ENCODE measurements around the gene FTSJ3.
A peak's percentile ranks its signal among the peaks of the same experiment; 100 is the strongest.
"Not testable (repeated sequence)": the region's sequence is repeated elsewhere in the genome, so short reads cannot be mapped to it uniquely, and the experiment has no call there.

FTSJ3 gene, protein sequence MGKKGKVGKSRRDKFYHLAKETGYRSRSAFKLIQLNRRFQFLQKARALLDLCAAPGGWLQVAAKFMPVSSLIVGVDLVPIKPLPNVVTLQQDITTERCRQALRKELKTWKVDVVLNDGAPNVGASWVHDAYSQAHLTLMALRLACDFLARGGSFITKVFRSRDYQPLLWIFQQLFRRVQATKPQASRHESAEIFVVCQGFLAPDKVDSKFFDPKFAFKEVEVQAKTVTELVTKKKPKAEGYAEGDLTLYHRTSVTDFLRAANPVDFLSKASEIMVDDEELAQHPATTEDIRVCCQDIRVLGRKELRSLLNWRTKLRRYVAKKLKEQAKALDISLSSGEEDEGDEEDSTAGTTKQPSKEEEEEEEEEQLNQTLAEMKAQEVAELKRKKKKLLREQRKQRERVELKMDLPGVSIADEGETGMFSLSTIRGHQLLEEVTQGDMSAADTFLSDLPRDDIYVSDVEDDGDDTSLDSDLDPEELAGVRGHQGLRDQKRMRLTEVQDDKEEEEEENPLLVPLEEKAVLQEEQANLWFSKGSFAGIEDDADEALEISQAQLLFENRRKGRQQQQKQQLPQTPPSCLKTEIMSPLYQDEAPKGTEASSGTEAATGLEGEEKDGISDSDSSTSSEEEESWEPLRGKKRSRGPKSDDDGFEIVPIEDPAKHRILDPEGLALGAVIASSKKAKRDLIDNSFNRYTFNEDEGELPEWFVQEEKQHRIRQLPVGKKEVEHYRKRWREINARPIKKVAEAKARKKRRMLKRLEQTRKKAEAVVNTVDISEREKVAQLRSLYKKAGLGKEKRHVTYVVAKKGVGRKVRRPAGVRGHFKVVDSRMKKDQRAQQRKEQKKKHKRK

DNA sequence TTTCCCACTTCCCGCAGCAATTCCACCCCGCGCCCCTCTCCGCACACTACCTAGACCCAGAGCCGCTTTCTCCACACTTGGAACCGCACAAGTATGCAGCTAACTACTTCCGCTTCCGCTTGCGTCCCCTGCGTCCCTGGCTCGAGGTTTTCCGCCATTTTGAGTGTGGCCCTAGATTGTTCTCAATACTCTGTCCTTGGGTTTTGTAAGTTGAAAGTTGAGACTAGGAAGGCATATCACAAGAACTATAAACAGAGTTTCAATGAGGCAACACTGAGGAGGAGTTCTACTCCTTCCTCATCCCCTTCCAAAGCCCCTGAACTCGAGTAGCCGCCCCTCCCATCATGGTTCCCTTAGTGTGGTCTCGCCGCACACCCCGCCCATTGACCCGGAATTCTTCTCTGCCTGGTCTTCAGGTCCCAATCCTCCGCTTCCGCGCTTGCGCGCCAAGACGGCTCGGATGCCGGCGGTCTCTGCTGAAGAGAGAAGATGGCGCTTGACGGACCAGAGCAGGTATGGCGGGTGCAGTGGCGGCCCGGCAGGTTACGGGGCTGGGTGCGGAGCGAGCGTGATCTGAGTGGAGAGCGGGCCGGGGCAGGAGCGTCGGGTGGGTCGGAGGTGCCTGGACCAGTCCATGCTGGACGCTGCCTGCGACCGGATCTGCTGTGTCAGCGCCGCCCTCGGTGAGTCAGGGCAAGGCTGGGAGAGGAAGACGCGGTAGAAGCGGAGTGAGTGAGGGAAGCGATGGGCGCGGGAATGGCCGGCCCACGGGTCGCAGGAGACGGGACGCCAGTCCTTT is at the start of gene FTSJ3, which contains the start of gene PSMC5:
Gene FTSJ3 (minus strand): TSS at position 662 of the 799 bp plus-strand sequence. CDS start 761 bp downstream, outside the sequence.
Gene PSMC5 (plus strand): TSS at position 430 of the 799 bp plus-strand sequence. CDS start 60 bp downstream, at position 490.
- H3K9ac ChIP-seq (ENCODE audit: low read depth, low read length) = peak within 1 kb of the TSS; percentile 97
- H3K9me3 ChIP-seq (ENCODE audit: control insufficient read depth, insufficient read depth, low read length) = no peaks in the 10 kb centered on the region
- H3K4me1 ChIP-seq (ENCODE audit: control insufficient read depth, insufficient read depth, low read length) = peaks cover 12% of the 10 kb centered on the region
- H3K27me3 ChIP-seq (ENCODE audit: control insufficient read depth, insufficient read depth, low read length) = no peaks in the 10 kb centered on the region
- peak within 1 kb of the TSS; percentile 98 for H3K4me3 ChIP-seq (ENCODE audit: low read depth, low read length)
- H3K27ac ChIP-seq (ENCODE audit: low read depth, low read length) = peak within 1 kb of the TSS; percentile 95
- peaks cover 78% of the 10 kb centered on the region for H3K36me3 ChIP-seq (ENCODE audit: control insufficient read depth, insufficient read depth, low read length)

DNA sequence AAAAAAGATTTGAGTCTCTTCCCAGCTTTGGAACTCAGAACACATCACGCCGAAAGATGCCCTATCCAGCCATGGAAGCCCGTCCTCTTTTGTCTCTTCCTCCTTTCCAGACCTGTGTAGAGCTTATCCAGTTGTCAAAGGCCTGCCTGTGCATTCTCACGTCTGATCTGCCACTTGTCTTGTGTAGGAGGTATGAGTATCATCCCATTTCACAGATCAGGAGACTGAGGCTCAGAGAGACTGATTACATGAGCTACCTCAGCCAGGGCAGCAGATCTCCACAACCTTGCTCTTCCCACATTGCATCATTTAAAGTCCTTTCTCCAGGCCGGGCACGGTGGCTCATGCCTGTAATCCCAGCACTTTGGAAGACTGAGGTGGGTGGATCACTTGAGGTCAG is 47.2 kb upstream of the FTSJ3 start:
- not testable (repeated sequence) for H3K36me3 ChIP-seq (ENCODE audit: control insufficient read depth, insufficient read depth, low read length); H3K4me1 ChIP-seq (ENCODE audit: control insufficient read depth, insufficient read depth, low read length); H3K4me3 ChIP-seq (ENCODE audit: low read depth, low read length); H3K27ac ChIP-seq (ENCODE audit: low read depth, low read length); H3K27me3 ChIP-seq (ENCODE audit: control insufficient read depth, insufficient read depth, low read length); H3K9me3 ChIP-seq (ENCODE audit: control insufficient read depth, insufficient read depth, low read length); H3K9ac ChIP-seq (ENCODE audit: low read depth, low read length)

DNA sequence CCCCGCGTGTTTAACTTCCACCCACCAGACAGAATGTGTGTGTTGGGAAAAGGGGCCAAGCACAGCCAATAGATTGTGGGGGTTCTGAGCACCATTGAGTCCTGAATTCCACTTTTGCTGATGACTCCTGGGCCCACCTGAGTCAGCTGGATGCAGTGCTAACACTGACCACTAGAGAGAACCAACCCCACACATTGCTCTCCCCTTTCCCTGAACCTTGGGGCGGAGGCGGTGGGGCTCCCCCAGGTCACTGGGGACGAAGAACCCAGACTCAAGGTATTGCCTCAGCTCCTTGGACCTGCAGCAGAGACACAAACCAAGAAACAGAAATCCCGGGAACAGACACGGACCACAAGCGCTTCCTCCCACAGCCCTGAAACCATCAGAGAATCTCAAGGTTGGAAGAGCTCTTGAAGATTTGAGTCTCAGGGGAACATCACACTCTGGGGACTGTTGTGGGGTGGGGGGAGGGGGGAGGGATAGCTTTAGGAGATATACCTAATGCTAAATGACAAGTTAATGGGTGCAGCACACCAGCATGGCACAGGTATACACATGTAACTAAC is 46.7 kb upstream of the FTSJ3 start:
- H3K36me3 ChIP-seq (ENCODE audit: control insufficient read depth, insufficient read depth, low read length); H3K4me1 ChIP-seq (ENCODE audit: control insufficient read depth, insufficient read depth, low read length); H3K27ac ChIP-seq (ENCODE audit: low read depth, low read length); H3K27me3 ChIP-seq (ENCODE audit: control insufficient read depth, insufficient read depth, low read length); H3K4me3 ChIP-seq (ENCODE audit: low read depth, low read length); H3K9ac ChIP-seq (ENCODE audit: low read depth, low read length); H3K9me3 ChIP-seq (ENCODE audit: control insufficient read depth, insufficient read depth, low read length): not testable (repeated sequence)

DNA sequence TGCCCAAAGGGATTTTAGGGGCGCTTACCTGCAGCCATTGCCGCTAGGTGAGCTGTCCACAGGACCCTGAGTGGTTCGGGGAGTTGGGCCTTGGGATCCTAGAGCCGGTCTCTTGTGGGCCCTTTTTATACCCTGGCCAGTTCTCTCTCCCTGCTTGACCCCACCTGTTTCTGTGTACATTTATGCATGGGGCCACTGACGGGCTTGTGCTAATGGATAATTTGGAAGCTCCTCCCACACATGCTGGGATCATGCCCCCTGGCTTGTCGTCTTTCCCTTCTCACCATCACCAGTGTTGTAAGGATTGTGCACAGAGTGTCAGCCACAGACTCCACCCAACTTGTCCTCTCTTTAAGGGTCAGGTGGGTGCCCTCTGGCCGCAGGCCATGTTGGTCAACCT is 46.1 kb upstream of the FTSJ3 start, which contains the start of gene CSH2:
Gene CSH2 (minus strand): TSS at position 101 of the 400 bp plus-strand sequence. CDS start 63 bp downstream, at position 38.
- not testable (repeated sequence) for H3K27ac ChIP-seq (ENCODE audit: low read depth, low read length); H3K36me3 ChIP-seq (ENCODE audit: control insufficient read depth, insufficient read depth, low read length); H3K27me3 ChIP-seq (ENCODE audit: control insufficient read depth, insufficient read depth, low read length); H3K4me3 ChIP-seq (ENCODE audit: low read depth, low read length); H3K9ac ChIP-seq (ENCODE audit: low read depth, low read length); H3K9me3 ChIP-seq (ENCODE audit: control insufficient read depth, insufficient read depth, low read length); H3K4me1 ChIP-seq (ENCODE audit: control insufficient read depth, insufficient read depth, low read length)

DNA sequence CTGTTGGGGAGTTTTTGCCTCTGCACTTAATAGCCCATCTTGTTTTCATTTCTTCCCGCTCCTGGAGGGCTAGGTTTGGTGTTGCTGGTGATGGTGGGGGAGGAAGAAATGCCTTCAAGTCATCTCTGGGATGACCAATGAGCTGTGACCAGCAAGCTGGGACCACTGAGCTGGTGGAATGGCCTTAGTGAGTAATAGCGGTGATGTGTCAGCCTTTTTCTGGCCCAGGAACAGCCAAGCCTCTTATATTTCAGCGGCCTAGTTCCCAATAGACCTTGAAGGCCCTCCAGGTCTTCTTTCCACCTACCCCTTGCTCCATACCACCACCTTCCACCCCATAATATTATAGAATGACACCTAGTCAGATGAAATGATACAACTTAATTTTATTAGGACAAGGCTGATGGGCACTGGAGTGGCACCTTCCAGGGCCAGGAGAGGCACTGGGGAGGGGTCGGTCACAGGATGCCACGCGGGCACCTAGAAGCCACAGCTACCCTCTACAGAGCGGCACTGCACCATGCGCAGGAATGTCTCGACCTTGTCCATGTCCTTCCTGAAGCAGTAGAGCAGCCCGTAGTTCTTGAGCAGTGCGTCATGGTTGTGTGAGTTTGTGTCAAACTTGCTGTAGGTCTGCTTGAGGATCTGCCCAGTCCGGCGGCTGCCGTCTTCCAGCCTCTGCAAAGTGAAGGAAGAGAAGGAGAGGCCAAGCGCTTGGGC is 44.3 kb upstream of the FTSJ3 start:
- not testable (repeated sequence) for H3K36me3 ChIP-seq (ENCODE audit: control insufficient read depth, insufficient read depth, low read length); H3K27ac ChIP-seq (ENCODE audit: low read depth, low read length); H3K4me1 ChIP-seq (ENCODE audit: control insufficient read depth, insufficient read depth, low read length); H3K4me3 ChIP-seq (ENCODE audit: low read depth, low read length); H3K9me3 ChIP-seq (ENCODE audit: control insufficient read depth, insufficient read depth, low read length); H3K9ac ChIP-seq (ENCODE audit: low read depth, low read length); H3K27me3 ChIP-seq (ENCODE audit: control insufficient read depth, insufficient read depth, low read length)

DNA sequence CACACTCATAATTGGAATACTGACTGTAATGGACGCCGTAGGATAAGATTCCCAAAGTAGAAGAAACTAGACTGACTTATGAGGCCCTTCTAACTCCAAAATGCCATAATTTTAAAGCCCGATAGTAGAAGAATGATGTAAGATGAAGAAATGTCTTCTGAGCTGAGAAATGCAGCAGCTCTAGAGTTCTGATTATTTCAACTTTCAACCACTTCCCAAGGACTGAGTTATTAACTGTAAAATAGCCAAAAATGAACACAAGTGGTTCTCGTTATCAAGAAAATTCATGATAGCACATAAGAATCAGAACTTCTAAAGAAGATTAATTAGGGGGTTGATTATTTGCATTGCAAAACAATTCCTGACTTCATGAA is 42.8 kb upstream of the FTSJ3 start:
- not testable (repeated sequence) for H3K27ac ChIP-seq (ENCODE audit: low read depth, low read length); H3K9ac ChIP-seq (ENCODE audit: low read depth, low read length); H3K27me3 ChIP-seq (ENCODE audit: control insufficient read depth, insufficient read depth, low read length); H3K36me3 ChIP-seq (ENCODE audit: control insufficient read depth, insufficient read depth, low read length); H3K4me3 ChIP-seq (ENCODE audit: low read depth, low read length); H3K9me3 ChIP-seq (ENCODE audit: control insufficient read depth, insufficient read depth, low read length); H3K4me1 ChIP-seq (ENCODE audit: control insufficient read depth, insufficient read depth, low read length)

DNA sequence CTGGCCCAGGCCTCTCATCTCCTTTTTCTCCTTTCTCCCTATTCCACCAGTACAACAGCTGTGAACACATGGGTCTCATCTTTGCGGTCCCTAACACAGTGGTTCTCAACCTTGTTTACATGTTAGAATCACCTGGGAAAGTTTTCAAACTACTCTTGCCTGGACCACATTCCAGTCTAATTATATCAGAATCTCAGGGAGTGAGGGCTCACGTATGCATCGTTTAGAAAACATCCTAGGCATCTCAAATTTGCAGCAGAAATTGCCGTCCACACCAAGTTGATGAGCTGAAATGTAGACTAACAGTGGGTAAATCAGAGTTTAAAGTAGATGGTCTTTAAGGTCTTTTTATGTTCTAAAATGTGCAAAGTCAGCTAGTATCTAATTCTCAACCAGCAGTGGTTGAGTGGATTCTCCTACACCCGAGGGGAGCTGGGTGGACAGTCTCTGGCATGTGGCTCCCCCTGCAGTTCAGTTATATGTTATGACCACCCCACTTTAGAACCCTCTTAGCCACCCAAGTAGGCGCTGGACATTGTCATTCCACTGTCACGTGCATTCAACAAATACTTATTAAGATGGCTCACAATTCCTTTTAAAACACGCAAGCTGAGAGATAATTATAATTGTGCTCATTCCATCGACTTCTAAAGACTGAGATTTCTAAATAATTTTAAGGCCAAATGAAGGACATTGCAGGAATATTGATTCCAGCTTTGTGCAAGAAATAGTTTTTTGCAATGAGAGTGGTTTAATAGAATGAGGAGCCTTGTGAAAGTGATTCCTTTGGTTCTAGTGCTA is 42.2 kb upstream of the FTSJ3 start:
- H3K4me3 ChIP-seq (ENCODE audit: low read depth, low read length); H3K4me1 ChIP-seq (ENCODE audit: control insufficient read depth, insufficient read depth, low read length); H3K9ac ChIP-seq (ENCODE audit: low read depth, low read length); H3K36me3 ChIP-seq (ENCODE audit: control insufficient read depth, insufficient read depth, low read length); H3K27me3 ChIP-seq (ENCODE audit: control insufficient read depth, insufficient read depth, low read length); H3K27ac ChIP-seq (ENCODE audit: low read depth, low read length); H3K9me3 ChIP-seq (ENCODE audit: control insufficient read depth, insufficient read depth, low read length): not testable (repeated sequence)

DNA sequence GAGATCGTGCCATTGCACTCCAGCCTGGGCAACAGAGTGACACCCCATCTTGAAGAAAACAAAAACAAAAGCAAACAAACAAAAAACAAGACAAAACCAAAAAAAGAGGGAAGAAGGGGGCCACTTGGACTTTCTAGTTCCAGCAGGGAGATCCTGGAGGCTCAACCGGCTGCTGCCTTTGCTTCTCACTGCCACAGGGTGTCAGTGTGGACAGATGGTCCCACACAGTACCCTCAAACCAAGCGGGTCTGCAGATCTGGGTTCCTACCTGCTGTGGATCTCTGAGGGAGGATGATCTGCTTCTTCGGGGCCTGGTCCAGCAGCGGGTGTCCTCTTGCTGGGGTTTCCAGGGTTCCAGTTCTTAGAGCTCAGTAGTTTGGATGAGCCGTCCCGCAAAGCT is 39.2 kb upstream of the FTSJ3 start:
- H3K9ac ChIP-seq (ENCODE audit: low read depth, low read length); H3K4me3 ChIP-seq (ENCODE audit: low read depth, low read length); H3K4me1 ChIP-seq (ENCODE audit: control insufficient read depth, insufficient read depth, low read length); H3K27me3 ChIP-seq (ENCODE audit: control insufficient read depth, insufficient read depth, low read length); H3K36me3 ChIP-seq (ENCODE audit: control insufficient read depth, insufficient read depth, low read length); H3K27ac ChIP-seq (ENCODE audit: low read depth, low read length); H3K9me3 ChIP-seq (ENCODE audit: control insufficient read depth, insufficient read depth, low read length): not testable (repeated sequence)

DNA sequence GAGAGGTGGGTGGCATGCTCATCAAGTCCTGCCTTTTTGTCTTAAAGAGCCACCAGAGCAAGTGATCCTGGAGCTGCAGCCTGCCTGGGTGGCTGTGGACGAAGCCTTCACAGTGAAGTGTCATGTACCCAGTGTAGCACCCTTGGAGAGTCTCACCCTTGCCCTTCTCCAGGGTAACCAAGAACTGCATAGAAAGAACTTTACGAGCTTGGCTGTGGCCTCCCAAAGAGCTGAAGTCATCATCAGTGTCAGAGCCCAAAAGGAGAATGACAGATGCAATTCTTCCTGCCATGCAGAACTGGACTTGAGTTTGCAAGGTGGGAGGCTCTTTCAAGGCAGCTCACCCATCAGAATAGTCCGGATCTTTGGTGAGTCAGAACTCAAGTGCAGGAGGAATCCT is 31.8 kb upstream of the FTSJ3 start:
- Histone ChIP-seq H3K36me3 (ENCODE audit: control insufficient read depth, insufficient read depth, low read length) (no peaks in the 10 kb centered on the region), H3K9ac (ENCODE audit: low read depth, low read length) (no peak overlapping the region), H3K27ac (ENCODE audit: low read depth, low read length) (no peak overlapping the region), H3K27me3 (ENCODE audit: control insufficient read depth, insufficient read depth, low read length) (no peaks in the 10 kb centered on the region), H3K4me3 (ENCODE audit: low read depth, low read length) (no peak overlapping the region), H3K4me1 (ENCODE audit: control insufficient read depth, insufficient read depth, low read length) (no peaks in the 10 kb centered on the region), H3K9me3 (ENCODE audit: control insufficient read depth, insufficient read depth, low read length) (no peaks in the 10 kb centered on the region)

Data from HUES48 (cell line).